Esophagus squamous epithelium (tissue), 5 donors: ENCODE data around the gene ASMTL. TPM values are rescaled to one million over a fixed set of nuclear protein-coding genes. Genes with fewer than 3 reads are reported as not detected.

ENCODE experiments used
- DNase-seq: peaks from one replicate; lab custom pipeline; 2025; lab: John Stamatoyannopoulos, UW
- H3K27ac ChIP-seq, 4 donors: fragments of 200-600 bp; sonication (generic); one replicate each; pipeline ENCODE4 v1.5.1; 2016 to 2019; ENCODE audit warnings: mild to moderate bottlenecking in 1 of 4
- H3K27me3 ChIP-seq, 4 donors: fragments of 200-600 bp; sonication (generic); 1 replicate in 3 of 4; 2 replicates in 1 of 4; pipeline versions ENCODE4 v1.5.1 to v1.6.0; 2017 to 2021; ENCODE audit warnings: antibody characterized with exemption in 1 of 4
- H3K36me3 ChIP-seq, 3 donors: fragments of 200-600 bp; sonication (generic); one replicate each; pipeline ENCODE4 v1.5.1; 2016 to 2019
- H3K4me1 ChIP-seq, 3 donors: fragments of 200-600 bp; sonication (generic); one replicate each; pipeline ENCODE4 v1.5.1; 2017 to 2019
- H3K4me3 ChIP-seq, 4 donors: fragments of 200-600 bp; sonication (generic); 1 replicate in 3 of 4; 2 replicates in 1 of 4; pipeline ENCODE4 v1.5.1; 2016 to 2019; ENCODE audit warnings: mild to moderate bottlenecking in 2 of 4, moderate library complexity in 1 of 4
- H3K9me3 ChIP-seq, 3 donors: fragments of 200-600 bp; sonication (generic); one replicate each; pipeline ENCODE4 v1.5.1; 2016 to 2019
- POLR2A ChIP-seq, 4 donors: fragments of 450-650 bp; IDR thresholded peaks; one replicate each; pipeline ENCODE4 v1.6.1; 2017; ENCODE audit warnings: antibody characterized with exemption in 4 of 4, mild to moderate bottlenecking in 4 of 4, moderate library complexity in 3 of 4
- WGBS, 2 donors: methylation state at CpG; one replicate each; pipeline ENCODE4 v1.1.5; 2018; 5-methylcytosine and 5-hydroxymethylcytosine counted together
- intact Hi-C: fragments of 100-400 bp; cut with DNase I; formaldehyde crosslinking; loops from one replicate; pipeline ENCODE4 v1.15.0; 2022
- total RNA-seq, 4 donors: library from RNA; depleted of rRNA; stranded (reverse); fragments of >200 nt; gene quantifications; one replicate each; pipeline ENCODE4 v1.1.0, GENCODE V29; 2016
- TF ChIP-seq, protein P1 (sequence below), 6 experiments: fragments of 450-650 bp in 4 of 6; fragments of 200-600 bp in 2 of 6; sonication (generic) in 2 of 6; IDR thresholded peaks; one replicate each; pipeline ENCODE4 v1.5.1; 2016 to 2019; ENCODE audit warnings: antibody characterized with exemption in 6 of 6, mild to moderate bottlenecking in 4 of 6, moderate library complexity in 4 of 6
- donor health status: DM: yes; HTN: yes; CAD: no.

Gene ASMTL
- total RNA-seq, 4 donors from 2014 or later, result 4.4 to 21.4 (median 11.1) TPM

DNA sequence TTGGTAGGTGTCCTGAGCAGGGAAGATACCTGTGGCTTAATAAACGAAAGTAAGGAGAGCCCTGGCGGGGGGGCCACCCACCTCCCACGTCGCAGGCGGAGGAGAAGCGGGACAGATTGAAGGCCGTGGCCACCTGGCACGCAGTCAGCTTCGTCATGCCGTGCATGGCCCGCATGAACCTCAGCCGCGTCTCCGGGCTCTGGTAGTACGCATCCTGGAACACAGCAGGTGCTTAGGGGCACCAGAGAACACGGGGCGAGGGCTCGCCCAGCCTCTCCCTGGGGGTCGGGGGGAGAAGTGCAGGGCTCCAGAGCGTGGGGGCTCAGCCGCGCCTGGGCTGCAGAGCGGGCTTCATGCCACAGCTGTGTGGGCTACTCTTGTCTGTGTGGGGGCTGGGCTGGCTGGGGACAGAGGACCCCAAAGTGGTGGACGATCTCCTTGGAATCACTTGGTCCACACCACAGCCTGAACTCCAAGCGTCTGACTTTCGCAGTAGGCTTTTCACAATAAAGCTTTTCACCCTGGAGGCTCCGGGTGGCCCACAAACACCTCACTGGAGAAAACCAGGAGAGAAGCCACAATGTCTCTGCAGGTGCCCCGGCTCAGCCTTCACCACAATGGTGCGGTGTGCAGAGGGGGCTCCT, 33.7 kb downstream of the ASMTL start:
- H3K4me3 ChIP-seq, result no peak overlapping the region
- no peak for DNase-seq
- H3K4me1 ChIP-seq, result no peaks in the 10 kb centered on the region
- H3K9me3 ChIP-seq, result peaks cover 0 to 34% (median 11%) of the 10 kb centered on the region in 3 donors
- TF ChIP-seq, protein P1, sequence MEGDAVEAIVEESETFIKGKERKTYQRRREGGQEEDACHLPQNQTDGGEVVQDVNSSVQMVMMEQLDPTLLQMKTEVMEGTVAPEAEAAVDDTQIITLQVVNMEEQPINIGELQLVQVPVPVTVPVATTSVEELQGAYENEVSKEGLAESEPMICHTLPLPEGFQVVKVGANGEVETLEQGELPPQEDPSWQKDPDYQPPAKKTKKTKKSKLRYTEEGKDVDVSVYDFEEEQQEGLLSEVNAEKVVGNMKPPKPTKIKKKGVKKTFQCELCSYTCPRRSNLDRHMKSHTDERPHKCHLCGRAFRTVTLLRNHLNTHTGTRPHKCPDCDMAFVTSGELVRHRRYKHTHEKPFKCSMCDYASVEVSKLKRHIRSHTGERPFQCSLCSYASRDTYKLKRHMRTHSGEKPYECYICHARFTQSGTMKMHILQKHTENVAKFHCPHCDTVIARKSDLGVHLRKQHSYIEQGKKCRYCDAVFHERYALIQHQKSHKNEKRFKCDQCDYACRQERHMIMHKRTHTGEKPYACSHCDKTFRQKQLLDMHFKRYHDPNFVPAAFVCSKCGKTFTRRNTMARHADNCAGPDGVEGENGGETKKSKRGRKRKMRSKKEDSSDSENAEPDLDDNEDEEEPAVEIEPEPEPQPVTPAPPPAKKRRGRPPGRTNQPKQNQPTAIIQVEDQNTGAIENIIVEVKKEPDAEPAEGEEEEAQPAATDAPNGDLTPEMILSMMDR (IDR thresholded peaks at IDR 0.05), result no peak
- no peak for TF ChIP-seq POLR2A (IDR thresholded peaks at IDR 0.05)
- no peaks in the 10 kb centered on the region for H3K27me3 ChIP-seq
- peaks cover 4 to 87% (median 9%) of the 10 kb centered on the region in 3 donors for H3K36me3 ChIP-seq
- no peak overlapping the region for H3K27ac ChIP-seq
- intact Hi-C loops, result no loop called here
- WGBS, 2 donors, result 93 to 95% methylated on average over 14 to 16 of the region's 29 CpGs

DNA sequence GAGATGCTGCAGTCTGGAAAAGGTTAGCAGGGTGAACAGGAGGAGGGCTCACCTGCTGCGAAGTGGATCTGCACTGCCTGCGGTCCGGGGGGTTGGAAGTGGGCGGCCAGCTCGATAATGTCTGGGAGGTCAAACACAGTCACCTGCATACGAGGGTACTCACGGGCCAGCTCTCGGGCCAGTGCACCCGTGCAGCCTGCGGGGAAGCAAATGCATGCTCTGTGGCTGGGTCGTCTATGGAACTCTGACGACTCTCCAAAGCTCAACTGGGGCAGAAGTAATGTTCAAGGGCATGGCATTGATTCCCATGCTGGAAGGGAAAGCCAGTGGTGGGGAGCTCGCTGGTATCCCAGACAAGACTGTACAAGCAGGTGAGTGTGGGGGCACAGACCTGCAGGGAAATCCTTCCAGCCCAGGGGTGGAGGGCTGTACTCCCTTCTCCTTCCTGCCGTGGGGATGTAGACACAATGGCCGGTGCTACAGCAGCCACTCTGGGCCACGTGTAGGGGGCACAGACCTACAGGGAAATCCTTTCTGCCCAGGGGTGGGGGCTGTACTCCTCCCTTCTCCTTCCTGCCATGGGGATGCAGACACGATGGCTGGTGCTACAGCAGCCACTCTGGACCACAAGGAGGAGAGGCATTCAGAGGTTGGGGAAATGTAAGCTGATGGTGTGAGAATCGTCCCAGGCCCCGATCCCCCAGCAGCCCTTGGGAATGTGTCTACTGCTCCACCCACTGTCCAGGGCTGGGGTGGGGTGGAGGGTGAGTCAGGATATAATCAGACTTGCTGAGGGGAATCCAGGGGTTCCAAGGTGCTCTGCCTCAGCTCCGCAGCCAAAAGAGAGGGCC, 34.6 kb downstream of the ASMTL start:
- no peak for DNase-seq
- Histone ChIP-seq H3K36me3 (peaks cover 8 to 88% (median 9%) of the 10 kb centered on the region in 3 donors), H3K27me3 (no peaks in the 10 kb centered on the region), H3K9me3 (peaks cover 0 to 25% (median 8%) of the 10 kb centered on the region in 3 donors), H3K27ac (no peak overlapping the region), H3K4me3 (no peak overlapping the region), H3K4me1 (no peaks in the 10 kb centered on the region)
- WGBS, 2 donors, result 94 to 100% methylated on average over 3 to 4 of the region's 20 CpGs
- intact Hi-C loops, result no loop called here
- TF ChIP-seq, protein P1 (IDR thresholded peaks at IDR 0.05), result no peak
- TF ChIP-seq POLR2A (IDR thresholded peaks at IDR 0.05), result no peak

DNA sequence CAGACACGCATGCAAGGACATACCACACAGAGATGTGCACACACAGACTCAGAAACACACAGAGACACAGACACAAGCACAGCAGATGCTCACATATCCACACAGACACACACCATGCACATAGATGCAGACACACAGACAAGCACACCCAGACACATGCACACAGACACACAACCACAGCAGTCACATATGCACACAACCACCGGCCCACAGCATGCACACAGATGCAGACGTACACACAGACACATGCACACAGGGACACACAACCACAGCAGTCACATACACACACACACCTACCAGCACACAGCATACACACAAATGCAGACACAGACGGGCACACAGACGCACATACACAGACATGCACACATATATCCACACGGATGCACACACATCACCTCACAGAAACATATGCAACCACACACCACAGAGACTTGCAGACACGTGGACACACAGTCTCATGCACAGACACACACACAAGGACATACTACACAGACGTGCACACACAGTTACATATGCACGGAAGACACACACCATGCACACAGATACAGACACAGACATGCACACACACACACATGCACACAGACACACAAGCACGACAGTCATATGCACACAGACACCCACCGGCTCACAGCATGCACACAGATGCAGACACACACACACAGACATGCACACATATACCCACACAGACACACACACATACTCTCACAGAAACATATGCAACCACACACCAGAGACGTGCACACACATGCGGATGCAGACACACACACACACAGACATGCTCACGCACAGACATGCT, 35.5 kb downstream of the ASMTL start:
- Histone ChIP-seq H3K4me3 (no peak overlapping the region), H3K9me3 (peaks cover 0 to 16% (median 0%) of the 10 kb centered on the region in 3 donors), H3K36me3 (peaks cover 14 to 88% (median 18%) of the 10 kb centered on the region in 3 donors), H3K27me3 (no peaks in the 10 kb centered on the region), H3K27ac (no peak overlapping the region), H3K4me1 (no peaks in the 10 kb centered on the region)
- TF ChIP-seq, protein P1 (IDR thresholded peaks at IDR 0.05), result no peak
- TF ChIP-seq POLR2A (IDR thresholded peaks at IDR 0.05), result no peak
- intact Hi-C loops, result no loop called here
- DNase-seq, result no peak
- WGBS, 2 donors, result 59 to 69% methylated on average over 6 to 10 of the region's 14 CpGs

DNA sequence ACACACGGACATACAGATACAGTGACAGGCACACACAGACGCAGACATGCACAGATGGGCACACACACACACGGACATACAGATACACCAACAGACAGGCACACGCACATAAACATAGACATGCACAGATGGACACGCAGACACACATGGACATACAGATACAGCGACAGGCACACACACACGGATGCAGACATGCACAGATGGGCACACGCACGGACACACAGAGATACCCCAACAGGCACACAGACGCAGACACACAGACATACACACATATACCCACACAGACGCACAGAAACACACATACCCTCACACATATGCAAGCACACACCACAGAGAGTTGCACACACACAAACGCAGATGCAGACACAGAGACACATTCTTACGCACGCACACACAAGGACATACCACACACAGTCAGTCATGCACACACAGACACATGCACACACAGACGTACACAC, 36.4 kb downstream of the ASMTL start:
- Histone ChIP-seq H3K27me3 (no peaks in the 10 kb centered on the region), H3K4me1 (no peaks in the 10 kb centered on the region), H3K4me3 (no peak overlapping the region), H3K36me3 (peaks cover 10 to 88% (median 19%) of the 10 kb centered on the region in 3 donors), H3K27ac (no peak overlapping the region), H3K9me3 (peaks cover 0 to 10% (median 0%) of the 10 kb centered on the region in 3 donors)
- intact Hi-C loops, result no loop called here
- TF ChIP-seq, protein P1 (IDR thresholded peaks at IDR 0.05), result no peak
- TF ChIP-seq POLR2A (IDR thresholded peaks at IDR 0.05), result no peak
- no peak for DNase-seq
- WGBS, 2 donors, result 67% methylated on average over 9 to 15 of the region's 15 CpGs
